HG03280 (cell line): ENCODE results near the gene CIITA.
A peak's percentile ranks its signal among the peaks of the same experiment; 100 is the strongest.
"Not testable (repeated sequence)": the region's sequence is repeated elsewhere in the genome, so short reads cannot be mapped to it uniquely, and the experiment has no call there.

Experiments
- ATAC-seq: cut with Tn5 transposase; IDR thresholded peaks from one replicate; pipeline ENCODE4 v1.9.1; 2021; ENCODE audit warnings: mild to moderate bottlenecking, moderate library complexity; ENCODE audit not compliant: unreplicated experiment

CIITA gene

DNA sequence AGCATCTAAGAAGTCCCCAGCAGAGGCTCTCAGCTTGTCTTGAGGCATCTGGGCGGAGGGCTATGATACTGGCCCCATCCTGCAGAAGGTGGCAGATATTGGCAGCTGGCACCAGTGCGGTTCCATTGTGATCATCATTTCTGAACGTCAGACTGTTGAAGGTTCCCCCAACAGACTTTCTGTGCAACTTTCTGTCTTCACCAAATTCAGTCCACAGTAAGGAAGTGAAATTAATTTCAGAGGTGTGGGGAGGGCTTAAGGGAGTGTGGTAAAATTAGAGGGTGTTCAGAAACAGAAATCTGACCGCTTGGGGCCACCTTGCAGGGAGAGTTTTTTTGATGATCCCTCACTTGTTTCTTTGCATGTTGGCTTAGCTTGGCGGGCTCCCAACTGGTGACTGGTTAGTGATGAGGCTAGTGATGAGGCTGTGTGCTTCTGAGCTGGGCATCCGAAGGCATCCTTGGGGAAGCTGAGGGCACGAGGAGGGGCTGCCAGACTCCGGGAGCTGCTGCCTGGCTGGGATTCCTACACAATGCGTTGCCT lies at the start of gene CIITA:
Gene CIITA (plus strand): TSS at position 404 of the 543 bp plus-strand sequence. CDS start 129 bp downstream, at position 533.
- peak; percentile 53 for ATAC-seq

DNA sequence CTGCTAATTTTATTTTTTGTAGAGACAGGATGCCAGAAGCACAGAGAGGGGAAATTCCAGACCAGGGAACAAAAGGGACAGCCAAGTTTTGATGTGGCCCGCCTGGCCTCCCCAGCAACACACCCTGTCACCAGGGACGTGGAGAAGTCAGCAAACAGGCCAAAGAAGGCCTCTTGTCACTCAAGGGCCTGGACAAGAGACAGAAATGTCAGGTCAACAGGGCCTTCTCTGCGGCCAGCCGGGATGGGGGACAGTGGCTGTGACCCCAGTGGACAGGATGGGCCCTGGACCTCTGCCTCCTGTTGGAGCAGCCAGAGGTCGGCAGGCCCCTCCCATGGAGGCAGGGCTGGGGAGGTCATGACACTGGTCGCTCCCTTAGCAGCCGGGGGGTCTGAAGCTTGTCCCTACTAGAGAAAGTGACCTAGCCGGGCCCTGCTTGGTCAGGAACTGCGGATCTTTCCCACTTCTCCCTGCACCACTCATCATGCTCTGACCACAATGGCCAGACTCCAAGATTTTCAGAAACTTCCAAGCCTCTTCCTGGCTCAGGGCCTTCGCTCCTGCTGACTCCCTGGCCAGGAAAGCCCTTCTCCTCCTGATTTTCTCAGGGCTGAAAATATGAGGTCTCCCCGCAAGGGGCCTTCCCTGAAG lies 49.2 kb upstream of the CIITA start:
- no peak for ATAC-seq

GRCh38 chr16:10828851-10829366 lies 48.1 kb upstream of the CIITA start:
- ATAC-seq: no peak

- not testable (repeated sequence) for ATAC-seq
These were observed 47.5 kb upstream of the CIITA start for GRCh38 chr16:10829390-10830098.

- not testable (repeated sequence) for ATAC-seq
These were observed 46.8 kb upstream of the CIITA start for GRCh38 chr16:10830240-10830639.

DNA sequence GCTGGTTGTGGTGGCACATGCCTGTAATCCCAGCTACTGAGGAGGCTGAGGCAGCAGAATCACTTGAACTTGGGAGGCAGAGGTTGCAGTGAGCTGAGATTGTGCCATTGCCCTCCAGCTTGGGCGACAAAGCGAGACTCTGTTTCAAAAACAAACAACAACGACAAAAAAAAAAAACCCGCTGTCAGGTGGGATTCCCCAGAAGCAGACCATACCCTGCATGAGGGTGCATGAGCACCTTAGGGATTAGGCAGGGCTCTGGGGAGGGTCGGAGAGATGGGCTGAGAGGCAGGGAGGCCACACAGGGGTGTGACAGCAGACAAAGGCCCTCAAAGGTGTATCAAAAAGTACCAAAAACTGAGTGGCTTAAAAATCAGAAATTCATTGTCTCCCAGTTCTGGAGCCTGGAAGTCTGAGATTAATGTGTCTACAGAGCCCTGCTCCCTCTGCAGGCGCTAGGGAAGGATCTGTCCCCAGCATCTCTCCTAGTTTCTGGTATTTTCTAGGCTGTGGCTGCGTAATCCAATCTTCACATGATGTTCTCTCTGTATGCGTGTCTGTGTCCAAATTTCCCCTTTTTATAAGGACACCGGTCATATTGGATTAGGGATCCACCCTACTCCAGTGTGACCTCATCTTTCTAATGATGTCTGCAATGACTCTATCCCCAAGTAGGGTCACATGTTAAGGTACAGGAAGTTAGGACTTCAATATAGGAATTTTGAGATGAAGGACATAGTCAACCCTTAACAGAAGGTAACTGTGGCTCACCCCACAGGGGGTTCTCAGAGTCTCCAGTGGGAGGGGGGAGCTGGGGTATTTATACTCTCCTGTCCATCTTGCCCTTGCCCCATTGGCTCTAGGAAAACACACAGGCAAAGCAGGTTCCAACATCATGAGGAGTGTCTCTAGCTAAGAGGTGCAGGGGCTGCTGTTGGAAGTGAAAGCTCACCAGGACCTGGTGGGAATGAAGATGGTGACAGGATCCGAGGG lies 44.8 kb upstream of the CIITA start:
- no peak for ATAC-seq

DNA sequence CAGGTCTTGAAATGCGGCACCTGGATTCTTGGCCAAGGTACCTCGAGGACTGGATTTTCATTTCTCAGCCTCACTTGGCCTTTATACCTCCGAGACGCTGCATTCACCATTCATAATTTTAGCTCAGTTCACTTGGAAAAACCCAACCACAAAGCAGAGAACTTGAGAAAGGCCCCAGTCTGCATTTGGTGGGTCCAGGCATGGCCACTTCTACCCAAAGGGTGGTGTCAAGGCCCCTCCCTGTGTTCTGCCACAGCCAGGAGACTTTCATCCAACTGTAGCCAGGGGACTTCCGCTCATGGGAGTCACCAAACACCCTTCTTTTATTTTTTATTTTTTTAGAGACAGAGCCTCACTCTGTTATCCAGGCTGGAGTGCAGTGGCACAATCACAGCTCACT lies 43.7 kb upstream of the CIITA start:
- ATAC-seq: no peak

DNA sequence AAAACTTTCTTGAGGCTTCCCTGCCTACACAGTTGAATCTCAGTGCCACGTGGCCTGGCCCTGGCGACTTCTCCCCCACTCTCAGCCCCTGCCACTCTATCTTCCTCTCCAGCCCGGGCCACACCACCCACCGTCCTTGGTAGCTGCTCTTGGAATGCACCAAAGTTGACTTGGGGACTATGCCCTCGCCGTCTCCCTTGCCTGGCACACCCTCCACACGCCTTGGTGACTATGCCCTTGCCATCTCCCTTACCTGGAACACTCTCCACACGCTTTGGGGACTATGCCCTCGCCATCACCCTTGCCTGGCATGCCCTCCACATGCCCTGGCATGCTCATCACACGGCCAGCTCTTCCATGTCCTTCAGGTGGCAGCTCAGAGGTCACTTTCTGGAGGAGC lies 42.9 kb upstream of the CIITA start:
- ATAC-seq: no peak

- ATAC-seq: no peak
These were observed 42.2 kb upstream of the CIITA start for GRCh38 chr16:10834766-10835165.

GRCh38 chr16:10835281-10835931 lies 41.6 kb upstream of the CIITA start:
- ATAC-seq: no peak

DNA sequence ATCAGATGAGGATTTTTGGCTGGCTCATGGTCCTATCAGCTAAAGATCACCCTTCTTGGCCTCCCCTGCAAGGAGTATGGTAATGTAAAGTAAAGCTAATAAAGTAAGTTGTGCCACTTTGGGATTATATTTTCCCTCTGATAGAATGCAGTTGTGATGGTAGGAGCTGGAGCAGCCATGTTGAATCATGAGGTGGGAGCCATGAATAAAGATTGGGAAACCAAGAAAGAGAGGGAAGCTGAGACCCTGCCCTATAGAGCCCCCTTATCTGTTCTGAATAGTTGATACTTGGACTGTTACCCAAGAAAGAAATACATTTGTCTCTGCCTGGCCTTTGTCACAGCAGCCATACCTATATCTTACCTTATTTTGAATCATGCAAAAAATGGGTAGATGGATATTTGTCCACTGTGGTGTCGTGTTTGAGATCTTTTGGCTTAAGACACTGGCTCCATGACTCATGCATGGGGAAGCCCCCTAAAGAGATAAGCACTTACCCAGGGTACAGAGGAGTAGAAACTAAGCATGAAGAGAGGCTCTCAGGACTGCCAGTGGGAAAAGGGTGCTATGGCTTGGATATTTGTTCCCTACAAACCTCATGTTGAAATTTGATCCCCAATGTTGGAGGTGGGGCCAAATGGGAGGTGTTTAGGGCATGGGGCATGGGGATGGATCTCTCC lies 40.7 kb upstream of the CIITA start:
- no peak for ATAC-seq

GRCh38 chr16:10838621-10839278 lies 38.3 kb upstream of the CIITA start:
- no peak for ATAC-seq

DNA sequence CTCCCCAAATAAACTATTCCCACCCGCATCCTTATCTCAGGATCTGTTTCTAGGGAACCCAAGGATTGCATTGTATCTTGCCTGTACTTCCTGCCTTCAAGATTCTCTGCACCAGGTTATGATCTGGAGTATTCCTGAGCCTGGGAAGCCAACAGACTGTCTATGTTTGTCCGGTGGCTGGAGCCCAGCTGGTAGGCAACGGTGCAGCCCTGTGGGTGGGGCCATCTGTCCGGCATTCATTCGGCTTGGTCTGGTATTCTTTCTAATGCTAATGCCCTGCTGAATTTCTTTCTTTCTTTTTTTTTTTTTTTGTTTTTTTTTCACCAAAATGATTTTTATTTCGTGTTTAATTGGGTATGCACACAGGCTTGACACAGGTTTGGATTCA lies 37.7 kb upstream of the CIITA start:
- no peak for ATAC-seq

GRCh38 chr16:10840703-10841102 lies 36.3 kb upstream of the CIITA start:
- ATAC-seq: no peak

GRCh38 chr16:10846213-10846998 lies 30.6 kb upstream of the CIITA start:
- no peak for ATAC-seq

- no peak for ATAC-seq
These were observed 29.8 kb upstream of the CIITA start for GRCh38 chr16:10847176-10847575.

DNA sequence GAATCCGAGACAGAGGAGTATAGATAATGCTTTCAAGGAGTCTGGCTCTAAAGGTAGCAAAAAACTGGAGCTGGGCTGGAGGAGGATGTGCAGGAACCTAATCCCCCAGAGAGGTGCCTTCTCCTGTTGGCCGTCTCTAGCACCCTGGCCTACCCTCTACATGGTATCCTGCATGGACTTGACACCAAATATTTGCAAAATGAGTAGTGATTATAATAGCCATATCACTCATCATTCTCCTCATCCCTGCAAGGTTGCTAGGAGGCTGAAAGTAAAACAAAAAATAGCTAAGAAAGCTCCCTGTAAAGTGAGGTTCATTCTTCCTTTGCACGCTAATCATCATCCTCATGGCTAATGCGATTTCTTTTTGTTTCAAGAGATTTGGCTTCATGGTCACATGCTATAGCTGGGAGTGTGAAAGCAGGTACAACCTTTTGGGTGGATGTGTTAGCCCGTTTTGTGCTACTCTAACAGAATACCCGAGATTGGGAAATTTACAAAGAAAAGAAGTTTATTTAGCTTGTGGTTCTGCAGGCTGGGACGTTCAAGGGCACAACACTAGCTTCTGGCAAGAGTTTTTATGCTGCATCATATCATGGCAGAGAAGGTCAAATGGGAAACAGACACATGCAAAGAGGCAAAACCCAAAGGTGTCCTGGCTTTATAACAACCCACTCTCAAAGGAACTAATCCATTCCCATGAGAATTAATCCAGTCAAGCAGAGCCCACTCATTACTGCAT lies 27.1 kb upstream of the CIITA start:
- ATAC-seq: no peak

- ATAC-seq: no peak
These were observed 26.5 kb upstream of the CIITA start for GRCh38 chr16:10850478-10850850.
